Mesothelial cell of epicardium (in vitro differentiated cells): Measurements from ENCODE around the gene AFAP1. TPM values are rescaled to one million over a fixed set of nuclear protein-coding genes. Genes with fewer than 3 reads are reported as not detected.

Experiments
- DNase-seq, 2 experiments: peaks; one replicate each; pipeline ENCODE4 v3.0.0; 2021; ENCODE audit warnings: low spot score in 2 of 2; ENCODE audit not compliant: unreplicated experiment in 2 of 2
- H3K27ac Mint-ChIP-seq: 2 replicates; pipeline ENCODE4 v1.8.0; 2021; ENCODE audit warnings: mixed read lengths
- H3K27me3 Mint-ChIP-seq: 2 replicates; pipeline ENCODE4 v1.8.0; 2021; ENCODE audit warnings: low read depth, mixed read lengths
- H3K36me3 Mint-ChIP-seq: 2 replicates; pipeline ENCODE4 v1.8.0; 2021; ENCODE audit warnings: mixed read lengths
- H3K4me1 Mint-ChIP-seq: 2 replicates; pipeline ENCODE4 v1.8.0; 2021; ENCODE audit warnings: mixed read lengths
- H3K4me3 Mint-ChIP-seq: 2 replicates; pipeline ENCODE4 v1.8.0; 2021; ENCODE audit warnings: mild to moderate bottlenecking, moderate library complexity, mixed read lengths
- H3K9me3 Mint-ChIP-seq: 2 replicates; pipeline ENCODE4 v1.8.0; 2021; ENCODE audit warnings: mixed read lengths
- CTCF ChIP-seq: fragments of 200-600 bp; sonication (generic); IDR thresholded peaks from one replicate; pipeline ENCODE4 v1.5.0; 2021; ENCODE audit warnings: antibody characterized with exemption; ENCODE audit not compliant: unreplicated experiment
- total RNA-seq: library from RNA; stranded (reverse); gene quantifications from 3 replicates; pipeline ENCODE4 v1.2.1, GENCODE V29; 2021

The AFAP1 gene
- total RNA-seq, 1 donor from 2014 or later = 82.4 TPM

- Mint-ChIP-seq H3K4me3 (no peak overlapping the region), H3K36me3 (peaks cover 2% of the 10 kb centered on the region), H3K27me3 (no peaks in the 10 kb centered on the region), H3K27ac (no peak overlapping the region), H3K4me1 (peaks cover 11% of the 10 kb centered on the region), H3K9me3 (no peaks in the 10 kb centered on the region)
- no peak for DNase-seq
- no peak for TF ChIP-seq CTCF
Measured at GRCh38 chr4:7750523-7750922, 189.1 kb downstream of the AFAP1 start.

DNA sequence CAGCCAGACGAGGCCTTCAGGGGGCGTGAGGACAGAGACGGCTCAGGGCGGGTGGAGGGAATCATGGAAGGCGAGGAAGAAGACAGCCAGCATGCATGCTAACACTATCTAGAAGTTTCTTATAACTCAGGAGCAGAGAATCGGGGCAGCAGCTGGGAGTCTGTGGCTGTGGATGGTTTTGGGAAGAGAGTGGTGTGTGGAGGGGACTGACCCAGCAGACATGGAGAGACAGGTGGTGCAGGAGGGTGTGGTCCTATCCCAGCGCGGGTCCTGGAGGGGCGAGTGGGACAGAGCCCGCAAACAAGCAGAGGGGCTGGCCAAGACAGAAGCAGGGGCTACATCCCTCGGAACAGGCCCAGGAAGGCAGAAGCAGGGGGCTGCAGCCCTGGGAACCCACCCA is 192.1 kb downstream of the AFAP1 start:
- no peaks in the 10 kb centered on the region for H3K27me3 Mint-ChIP-seq
- peaks cover 2% of the 10 kb centered on the region for H3K36me3 Mint-ChIP-seq
- H3K4me1 Mint-ChIP-seq = peaks cover 11% of the 10 kb centered on the region
- no peaks in the 10 kb centered on the region for H3K9me3 Mint-ChIP-seq
- no peak for TF ChIP-seq CTCF
- no peak overlapping the region for H3K4me3 Mint-ChIP-seq
- no peak for DNase-seq
- H3K27ac Mint-ChIP-seq = no peak overlapping the region

- TF ChIP-seq CTCF = no peak
- no peak overlapping the region for H3K27ac Mint-ChIP-seq
- H3K4me3 Mint-ChIP-seq = no peak overlapping the region
- no peaks in the 10 kb centered on the region for H3K27me3 Mint-ChIP-seq
- peaks cover 11% of the 10 kb centered on the region for H3K4me1 Mint-ChIP-seq
- DNase-seq = no peak
- H3K9me3 Mint-ChIP-seq = no peaks in the 10 kb centered on the region
- peaks cover 2% of the 10 kb centered on the region for H3K36me3 Mint-ChIP-seq
Measured at GRCh38 chr4:7747062-7747385, 192.6 kb downstream of the AFAP1 start.

DNA sequence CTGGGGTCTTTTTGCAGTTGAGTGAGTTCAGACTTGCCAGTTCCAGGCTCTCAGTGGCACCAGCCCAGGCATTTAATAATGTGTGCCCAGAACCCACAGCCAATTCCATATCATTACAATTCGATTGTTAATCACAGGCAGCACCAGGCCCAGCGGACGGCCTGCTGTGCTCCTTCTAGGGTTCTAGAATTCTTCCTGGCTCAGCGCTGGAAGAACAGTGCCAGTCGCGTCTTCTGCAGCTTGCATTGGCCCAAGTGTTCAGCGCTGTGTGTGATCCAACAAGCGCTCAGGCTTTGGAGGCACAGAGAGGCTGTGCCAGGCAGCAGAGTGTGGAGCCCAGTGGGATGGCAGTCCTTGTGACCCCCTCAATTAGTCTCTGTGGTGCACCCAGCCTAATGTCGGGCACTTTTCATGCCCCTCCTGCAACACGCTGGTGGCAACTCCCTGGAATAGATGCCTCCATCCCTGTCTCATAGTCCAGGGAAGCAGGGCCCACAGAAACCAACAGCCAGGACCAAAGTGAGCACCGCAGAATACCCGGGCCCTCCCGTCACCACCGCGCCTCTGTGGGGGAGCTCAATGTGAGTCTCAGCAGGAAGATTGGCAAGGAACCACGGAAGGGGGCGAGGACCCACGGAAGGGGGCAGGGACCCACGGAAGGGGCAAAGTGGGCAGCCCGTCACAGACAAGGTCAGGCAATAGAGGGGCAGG is 193.2 kb downstream of the AFAP1 start:
- Mint-ChIP-seq H3K27me3 (no peaks in the 10 kb centered on the region), H3K36me3 (peaks cover 2% of the 10 kb centered on the region), H3K4me3 (no peak overlapping the region), H3K9me3 (no peaks in the 10 kb centered on the region), H3K4me1 (peaks cover 11% of the 10 kb centered on the region), H3K27ac (no peak overlapping the region)
- no peak for TF ChIP-seq CTCF
- DNase-seq = no peak

DNA sequence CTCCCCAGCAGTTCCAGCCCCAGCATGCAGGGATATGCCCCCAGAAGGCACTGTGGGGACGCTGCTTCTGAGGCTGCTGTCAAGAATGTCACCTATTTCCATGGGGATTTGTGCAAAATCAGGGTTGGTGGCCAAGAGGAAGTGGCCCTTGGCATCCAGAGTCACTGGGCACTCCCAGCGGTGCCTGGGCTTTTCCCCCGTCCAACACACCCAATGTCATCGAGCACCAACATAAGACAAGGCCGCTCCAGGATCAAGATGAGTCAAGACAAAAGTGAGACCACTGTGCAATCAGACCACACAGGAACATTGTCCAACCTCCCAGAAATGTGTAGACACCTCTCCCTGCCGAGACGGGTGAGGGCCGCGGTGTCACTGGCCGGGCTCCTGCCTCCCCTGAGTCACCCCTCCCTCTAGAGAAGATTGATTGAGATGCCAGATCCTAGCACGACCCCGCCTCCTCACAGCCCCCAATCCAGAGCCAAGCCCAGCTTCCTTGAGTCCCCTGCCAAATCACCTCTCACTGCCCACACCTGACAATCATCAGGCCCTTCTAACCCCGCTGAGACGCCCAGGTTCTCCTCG is 194.3 kb downstream of the AFAP1 start:
- no peaks in the 10 kb centered on the region for H3K27me3 Mint-ChIP-seq
- H3K4me3 Mint-ChIP-seq = no peak overlapping the region
- no peak for DNase-seq
- H3K36me3 Mint-ChIP-seq = no peaks in the 10 kb centered on the region
- no peaks in the 10 kb centered on the region for H3K9me3 Mint-ChIP-seq
- no peak overlapping the region for H3K27ac Mint-ChIP-seq
- no peak for TF ChIP-seq CTCF
- H3K4me1 Mint-ChIP-seq = peaks cover 10% of the 10 kb centered on the region
